HG03432 (cell line): ENCODE results near the gene MT1M.
"Not testable (repeated sequence)": the region's sequence is repeated elsewhere in the genome, so short reads cannot be mapped to it uniquely, and the experiment has no call there.

Experiments
- ATAC-seq: cut with Tn5 transposase; IDR thresholded peaks from one replicate; pipeline ENCODE4 v1.9.1; 2021; ENCODE audit warnings: mild to moderate bottlenecking, moderate library complexity; ENCODE audit not compliant: unreplicated experiment

The MT1M gene

GRCh38 chr16:56608043-56608875 is 24.2 kb upstream of the MT1M start, which contains the start of gene MT2A:
Gene MT2A (plus strand): TSS chr16:56608584. CDS start chr16:56608656, 72 bp downstream.
- ATAC-seq = peak; percentile 93

GRCh38 chr16:56608876-56609462 is 23.5 kb upstream of the MT1M start:
- no peak for ATAC-seq

DNA sequence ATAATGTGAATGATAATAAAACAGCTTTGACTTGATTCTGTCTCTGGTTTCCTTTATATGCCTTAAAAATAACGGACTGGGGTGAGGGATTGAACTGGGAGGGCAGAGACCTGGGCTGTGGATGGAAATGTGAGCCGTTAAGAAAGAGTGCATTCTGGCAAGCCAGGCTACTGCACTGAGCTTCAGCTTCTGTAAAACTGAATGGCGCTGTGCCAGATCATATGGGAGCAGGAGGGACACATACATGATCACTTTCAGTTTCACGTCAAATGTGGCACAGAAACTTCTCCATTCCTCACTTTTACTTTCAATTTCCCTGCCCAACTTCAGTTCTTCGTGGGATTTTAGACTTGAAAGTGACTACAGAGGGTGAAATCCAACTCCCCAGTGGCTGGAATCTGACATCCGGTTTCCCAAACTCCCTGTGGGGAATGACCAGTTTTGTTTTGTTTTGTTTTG is 23.0 kb upstream of the MT1M start:
- peak; percentile 33 for ATAC-seq

GRCh38 chr16:56610017-56610608 is 22.3 kb upstream of the MT1M start:
- peak; percentile 18 for ATAC-seq

DNA sequence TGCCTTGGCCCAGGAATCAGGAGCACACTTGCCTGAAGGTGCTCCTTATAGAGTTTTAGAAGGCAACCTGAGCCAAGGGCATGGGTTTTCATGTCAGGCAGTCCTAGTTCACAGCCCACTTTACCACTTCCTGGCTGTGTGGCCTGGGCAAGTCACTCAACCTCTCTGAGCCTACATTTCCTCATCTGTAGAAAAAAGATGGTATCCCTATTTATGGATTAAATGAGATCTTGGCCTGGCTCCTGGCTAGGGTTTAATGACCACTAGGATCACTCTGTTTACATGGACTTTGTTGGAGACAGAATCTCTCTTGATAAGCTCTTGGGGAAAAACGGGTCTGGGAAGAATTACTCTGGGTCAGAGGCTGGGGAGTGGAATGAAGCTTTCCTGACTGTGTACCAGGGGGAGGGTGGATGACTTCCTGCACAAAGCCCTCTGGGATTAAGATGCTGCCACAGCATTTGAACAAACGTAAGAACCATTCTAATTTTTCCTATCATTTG is 21.8 kb upstream of the MT1M start:
- no peak for ATAC-seq

- ATAC-seq = no peak
These were observed 21.1 kb upstream of the MT1M start for GRCh38 chr16:56611281-56611833.

- ATAC-seq = no peak
These were observed 18.8 kb upstream of the MT1M start for GRCh38 chr16:56613706-56614105.

- ATAC-seq = no peak
These were observed 17.9 kb upstream of the MT1M start for GRCh38 chr16:56614549-56614991.

DNA sequence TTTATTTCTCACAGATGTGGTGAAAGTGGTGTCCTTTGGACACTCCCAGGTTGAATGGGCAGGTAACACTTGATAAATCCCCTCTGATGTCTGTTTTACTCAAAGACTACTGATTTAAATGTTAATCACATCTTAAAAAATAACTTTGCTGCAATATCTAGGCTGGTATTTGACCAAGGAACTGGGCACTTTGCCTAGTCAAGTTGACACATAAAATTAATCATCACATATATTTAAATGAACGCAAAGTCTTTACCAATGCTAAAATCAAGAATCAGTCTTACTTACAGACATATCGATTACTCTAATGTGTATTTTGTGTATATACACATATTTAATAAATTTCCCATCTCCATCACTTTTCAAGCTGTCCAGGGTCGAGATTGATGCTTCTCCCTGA is 17.1 kb upstream of the MT1M start:
- no peak for ATAC-seq

DNA sequence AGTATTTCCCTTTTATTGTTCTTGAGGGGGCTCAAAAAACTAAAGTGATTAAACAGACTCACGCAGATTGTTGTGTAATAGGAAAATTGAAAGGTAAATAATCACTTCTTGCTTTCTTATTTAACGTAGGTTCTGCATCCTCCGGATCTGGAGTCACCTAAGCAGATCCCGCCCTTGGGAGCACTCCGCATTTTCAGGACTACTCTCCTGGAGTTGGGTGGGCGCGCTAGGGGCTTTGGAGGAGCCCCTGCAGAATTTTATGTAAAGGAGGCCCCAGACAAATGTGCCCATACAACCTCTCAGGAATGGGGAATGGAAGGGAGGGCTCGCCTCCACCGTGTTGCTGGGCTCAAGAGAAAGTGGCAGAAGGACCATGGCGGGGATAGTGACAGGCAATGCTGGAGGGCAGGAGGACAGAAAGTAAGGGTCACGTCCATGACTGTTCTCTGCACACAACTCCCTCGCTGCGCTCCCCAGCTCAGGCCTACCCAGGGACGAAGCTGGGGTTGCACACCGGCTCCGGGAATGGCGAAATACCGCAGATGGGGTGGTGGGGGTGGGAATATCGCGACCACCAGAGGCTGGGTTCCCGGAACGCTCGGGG is 15.7 kb upstream of the MT1M start:
- no peak for ATAC-seq

GRCh38 chr16:56617212-56618085 is 15.0 kb upstream of the MT1M start:
- peak; percentile 69 for ATAC-seq

GRCh38 chr16:56618138-56618537 is 14.3 kb upstream of the MT1M start:
- ATAC-seq = no peak

DNA sequence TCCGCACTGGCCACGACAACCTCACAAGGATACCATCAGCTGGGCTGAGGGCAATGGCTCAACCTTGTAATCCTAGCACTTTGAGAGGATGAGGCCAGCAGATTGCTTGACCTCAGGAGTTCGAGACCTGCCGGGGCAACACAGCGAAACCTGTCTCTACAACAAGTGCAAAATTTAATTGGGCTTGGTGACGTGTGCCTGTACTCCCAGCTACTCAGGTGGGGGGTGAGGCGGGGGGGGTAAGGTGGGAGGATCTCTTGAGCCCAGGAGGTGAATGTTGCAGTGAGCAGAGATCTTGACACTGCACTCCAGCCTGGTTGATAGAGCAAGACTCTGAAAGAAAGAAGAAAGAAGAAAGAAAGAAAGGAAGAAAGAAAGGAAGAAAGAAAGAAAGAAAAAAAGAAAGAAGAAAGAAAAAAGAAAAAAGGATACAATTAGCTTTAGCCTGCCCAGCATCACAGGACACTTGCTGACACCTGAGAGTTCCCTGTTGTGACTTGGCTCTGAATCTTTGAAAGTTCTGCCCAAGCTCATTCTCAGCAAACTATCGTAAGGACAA is 12.0 kb upstream of the MT1M start:
- ATAC-seq = no peak

- ATAC-seq = not testable (repeated sequence)
These were observed 10.6 kb upstream of the MT1M start for GRCh38 chr16:56621665-56622445.

DNA sequence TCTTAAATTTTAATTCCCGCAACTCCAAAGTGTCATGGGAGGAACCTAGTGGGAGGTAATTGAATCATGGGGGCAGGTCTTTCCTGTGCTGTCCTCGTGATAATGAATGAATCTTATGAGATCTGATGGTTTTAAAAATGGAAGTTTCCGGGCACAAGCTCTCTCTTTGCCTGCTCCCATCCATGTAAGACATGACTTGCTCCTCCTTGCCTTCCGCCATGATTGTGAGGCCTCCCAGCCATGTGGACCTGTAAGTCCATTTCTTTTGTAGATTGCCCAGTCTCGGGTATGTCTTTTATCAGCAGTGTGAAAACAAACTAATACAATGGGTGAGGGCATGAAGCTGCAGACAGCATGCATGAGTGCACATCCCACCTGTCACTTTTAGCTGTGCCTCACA is 9.3 kb upstream of the MT1M start:
- not testable (repeated sequence) for ATAC-seq

- no peak for ATAC-seq
These were observed 8.8 kb upstream of the MT1M start for GRCh38 chr16:56623637-56624036.

DNA sequence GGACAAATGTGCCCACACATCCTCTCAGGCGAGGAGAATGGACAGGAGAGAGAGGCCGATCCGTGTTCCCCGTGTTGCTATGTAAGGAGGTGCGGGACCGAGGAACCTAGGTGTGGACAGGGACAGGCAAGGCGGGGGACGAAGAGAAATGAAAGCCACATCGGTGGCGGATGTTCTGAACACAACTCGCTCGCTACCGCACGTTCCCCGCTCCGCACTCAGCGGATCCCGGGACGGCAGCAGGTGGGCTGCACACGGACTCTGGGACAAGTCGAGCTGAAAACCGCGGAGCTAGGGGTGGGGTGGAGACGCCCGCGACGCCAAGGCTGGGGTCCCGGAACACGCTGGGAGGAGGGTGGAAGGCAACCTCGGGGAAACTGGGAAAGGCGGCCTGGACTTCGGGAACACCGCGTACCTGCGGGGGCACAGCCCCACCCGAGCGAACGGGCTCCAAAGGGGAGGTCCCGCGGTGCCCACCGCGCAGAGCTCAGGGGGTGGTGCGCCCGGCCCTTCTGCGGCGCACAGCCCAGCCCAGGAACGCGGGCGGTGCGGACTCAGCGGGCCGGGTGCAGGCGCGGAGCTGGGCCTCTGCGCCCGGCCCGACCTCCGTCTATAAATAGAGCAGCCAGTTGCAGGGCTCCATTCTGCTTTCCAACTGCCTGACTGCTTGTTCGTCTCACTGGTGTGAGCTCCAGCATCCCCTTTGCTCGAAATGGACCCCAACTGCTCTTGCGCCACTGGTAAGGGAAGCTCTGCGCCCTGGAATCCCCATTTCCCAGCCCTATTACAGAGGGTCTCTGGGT is 7.1 kb upstream of the MT1M start, which contains the start of gene MT1E:
Gene MT1E (plus strand): TSS at position 642 of the 803 bp plus-strand sequence. CDS start 71 bp downstream, at position 713.
- ATAC-seq = peak; percentile 58
